ENCODE measurements around the gene NLGN3.

DNA sequence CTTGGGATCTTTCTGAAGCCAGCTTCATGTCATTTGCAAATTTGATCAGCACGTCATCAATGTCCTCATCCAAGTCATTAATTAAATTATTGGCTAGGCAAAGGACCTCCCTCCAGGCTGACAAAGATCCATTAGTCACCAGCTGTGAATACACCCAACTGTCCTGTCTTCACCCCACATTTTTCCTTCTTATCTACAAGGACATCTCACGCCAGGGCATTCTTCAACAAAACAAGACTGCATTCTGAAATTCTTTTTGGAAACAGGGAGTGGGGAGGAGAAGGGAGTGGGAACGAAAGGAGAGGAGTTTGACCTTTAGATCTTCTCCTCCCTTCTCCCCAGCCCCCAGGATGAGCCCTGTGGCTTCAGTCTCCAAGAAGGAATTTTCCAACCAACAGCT, 32.7 kb downstream of the NLGN3 start:
- TF ChIP-seq, protein P1, sequence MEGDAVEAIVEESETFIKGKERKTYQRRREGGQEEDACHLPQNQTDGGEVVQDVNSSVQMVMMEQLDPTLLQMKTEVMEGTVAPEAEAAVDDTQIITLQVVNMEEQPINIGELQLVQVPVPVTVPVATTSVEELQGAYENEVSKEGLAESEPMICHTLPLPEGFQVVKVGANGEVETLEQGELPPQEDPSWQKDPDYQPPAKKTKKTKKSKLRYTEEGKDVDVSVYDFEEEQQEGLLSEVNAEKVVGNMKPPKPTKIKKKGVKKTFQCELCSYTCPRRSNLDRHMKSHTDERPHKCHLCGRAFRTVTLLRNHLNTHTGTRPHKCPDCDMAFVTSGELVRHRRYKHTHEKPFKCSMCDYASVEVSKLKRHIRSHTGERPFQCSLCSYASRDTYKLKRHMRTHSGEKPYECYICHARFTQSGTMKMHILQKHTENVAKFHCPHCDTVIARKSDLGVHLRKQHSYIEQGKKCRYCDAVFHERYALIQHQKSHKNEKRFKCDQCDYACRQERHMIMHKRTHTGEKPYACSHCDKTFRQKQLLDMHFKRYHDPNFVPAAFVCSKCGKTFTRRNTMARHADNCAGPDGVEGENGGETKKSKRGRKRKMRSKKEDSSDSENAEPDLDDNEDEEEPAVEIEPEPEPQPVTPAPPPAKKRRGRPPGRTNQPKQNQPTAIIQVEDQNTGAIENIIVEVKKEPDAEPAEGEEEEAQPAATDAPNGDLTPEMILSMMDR (conservative IDR thresholded peaks at IDR 0.05): no peak
- TF ChIP-seq EZH2 (IDR thresholded peaks at IDR 0.05; ENCODE audit: low read depth): no peak
